Endodermal cell (in vitro differentiated cells): ENCODE results near the gene PSMB3. TPM values are rescaled to one million over a fixed set of nuclear protein-coding genes. Genes with fewer than 3 reads are reported as not detected.
A peak's percentile ranks its signal among the peaks of the same experiment; 100 is the strongest.
"Not testable (repeated sequence)": the region's sequence is repeated elsewhere in the genome, so short reads cannot be mapped to it uniquely, and the experiment has no call there.

Source experiments
- DNase-seq: peaks from one replicate; pipeline ENCODE4 v3.0.0-alpha.2; 2017
- H3K27ac ChIP-seq: 2 replicates; pipeline ENCODE4 v1.5.1; 2013; ENCODE audit warnings: mild to moderate bottlenecking, low read depth, low read length, moderate library complexity
- H3K27me3 ChIP-seq: 2 replicates; pipeline ENCODE4 v1.6.1; 2013; ENCODE audit warnings: mild to moderate bottlenecking, low read length, moderate library complexity; ENCODE audit not compliant: insufficient read depth, control insufficient read depth, poor library complexity, severe bottlenecking
- H3K36me3 ChIP-seq: 2 replicates; pipeline ENCODE4 v1.7.0; 2013; ENCODE audit warnings: mild to moderate bottlenecking, low read length, moderate library complexity; ENCODE audit not compliant: control insufficient read depth, insufficient read depth
- H3K4me1 ChIP-seq: one replicate; pipeline ENCODE4 v1.7.0; 2013; ENCODE audit warnings: low read length; ENCODE audit not compliant: control insufficient read depth, insufficient read depth
- H3K4me3 ChIP-seq: 2 replicates; pipeline ENCODE4 v1.5.1; 2013; ENCODE audit warnings: mild to moderate bottlenecking, low read length, moderate library complexity
- H3K9ac ChIP-seq: 2 replicates; pipeline ENCODE4 v1.6.1; 2013; ENCODE audit warnings: mild to moderate bottlenecking, low read length, moderate library complexity; ENCODE audit not compliant: poor library complexity, severe bottlenecking; ENCODE audit errors: extremely low read depth
- H3K9me3 ChIP-seq: 2 replicates; pipeline ENCODE4 v1.6.1; 2013; ENCODE audit warnings: mild to moderate bottlenecking, low read length, moderate library complexity; ENCODE audit not compliant: control insufficient read depth
- H3K27ac Mint-ChIP-seq: 2 replicates; pipeline ENCODE4 v1.8.0; 2020; ENCODE audit warnings: mixed read lengths
- H3K27me3 Mint-ChIP-seq: 2 replicates; pipeline ENCODE4 v1.8.0; 2021; ENCODE audit warnings: mild to moderate bottlenecking, mixed read lengths; ENCODE audit not compliant: insufficient read depth
- H3K36me3 Mint-ChIP-seq: 2 replicates; pipeline ENCODE4 v1.8.0; 2020; ENCODE audit warnings: low read depth, mixed read lengths
- H3K4me1 Mint-ChIP-seq: 2 replicates; pipeline ENCODE4 v1.8.0; 2020; ENCODE audit warnings: mixed read lengths
- H3K4me3 Mint-ChIP-seq: 2 replicates; pipeline ENCODE4 v1.8.0; 2020; ENCODE audit warnings: mild to moderate bottlenecking, moderate library complexity, mixed read lengths
- H3K9me3 Mint-ChIP-seq: 2 replicates; pipeline ENCODE4 v1.8.0; 2020; ENCODE audit warnings: mild to moderate bottlenecking, mixed read lengths
- WGBS, 2 experiments: methylation state at CpG; one replicate each; pipeline versions ENCODE4 v1.1.5 to v1.1.7; 2013; ENCODE audit warnings: missing lambda C conversion rate in 2 of 2, mixed read lengths in 1 of 2; ENCODE audit not compliant: insufficient coverage in 1 of 2, insufficient read length in 1 of 2; 5-methylcytosine and 5-hydroxymethylcytosine counted together
- total RNA-seq, 2 donors: library from RNA; stranded (reverse); fragmentation: NEBNext Ultra II Directional in 1 of 2; extraction: Animal tissue kit (Norgen Biotek cat#: 25700) in 1 of 2; gene quantifications; 2 replicates in 1 of 2; 3 replicates in 1 of 2; pipeline ENCODE4 v1.2.1, GENCODE V29; 2021
- TF ChIP-seq, protein P1 (sequence below): fragments of 200-600 bp; sonication (generic); conservative IDR thresholded peaks from 2 replicates; pipeline ENCODE4 v1.5.0; 2021; ENCODE audit warnings: antibody characterized with exemption, mild to moderate bottlenecking

PSMB3 gene
- total RNA-seq, 2 donors from 2014 or later = 192 to 244 TPM

DNA sequence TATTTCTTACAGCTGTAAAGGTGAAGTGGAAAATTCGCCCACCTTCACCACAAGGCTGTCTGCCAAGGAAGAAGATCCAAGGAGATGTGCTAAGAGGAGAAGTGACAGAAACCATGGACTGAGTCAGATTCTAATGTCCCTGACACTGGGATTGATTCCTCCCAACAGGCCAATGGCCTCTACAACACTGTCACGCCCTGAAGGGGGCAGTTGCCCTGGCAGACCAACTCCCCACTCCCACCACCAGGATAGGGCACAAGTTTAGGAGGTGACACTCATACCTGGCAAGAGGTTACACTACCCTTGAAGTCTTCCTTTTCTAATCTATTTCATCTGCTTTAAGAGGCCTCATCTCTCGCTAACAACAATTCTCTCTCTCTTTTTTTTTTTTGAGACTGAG lies 30.7 kb downstream of the PSMB3 start:
- H3K36me3 Mint-ChIP-seq = peaks cover 75% of the 10 kb centered on the region
- no peaks in the 10 kb centered on the region for H3K27me3 Mint-ChIP-seq

DNA sequence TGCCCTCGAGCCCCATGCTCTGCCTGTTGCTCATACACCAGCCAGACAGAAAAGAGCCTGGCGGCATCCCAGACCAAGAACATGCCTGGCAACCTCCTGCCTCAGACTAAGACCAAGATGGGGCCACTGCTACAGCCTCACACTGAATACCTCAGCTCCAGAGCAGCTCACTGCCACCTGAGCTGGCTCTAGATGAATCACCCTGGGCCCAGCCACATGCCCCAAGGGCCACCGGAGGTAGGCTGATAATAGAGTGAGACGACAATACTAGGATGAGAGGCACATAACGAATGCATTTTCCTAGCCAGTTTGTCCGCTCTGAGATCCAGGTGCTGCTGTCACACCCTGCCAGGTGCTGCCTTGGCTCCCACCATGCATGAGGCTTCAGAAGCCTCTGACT lies 33.8 kb downstream of the PSMB3 start:
- H3K27me3 ChIP-seq = no peaks in the 10 kb centered on the region
- H3K9me3 Mint-ChIP-seq = no peaks in the 10 kb centered on the region
- H3K4me1 Mint-ChIP-seq = peaks cover 20% of the 10 kb centered on the region
- no peaks in the 10 kb centered on the region for H3K27me3 Mint-ChIP-seq
- no peaks in the 10 kb centered on the region for H3K9me3 ChIP-seq
- TF ChIP-seq, protein P1, sequence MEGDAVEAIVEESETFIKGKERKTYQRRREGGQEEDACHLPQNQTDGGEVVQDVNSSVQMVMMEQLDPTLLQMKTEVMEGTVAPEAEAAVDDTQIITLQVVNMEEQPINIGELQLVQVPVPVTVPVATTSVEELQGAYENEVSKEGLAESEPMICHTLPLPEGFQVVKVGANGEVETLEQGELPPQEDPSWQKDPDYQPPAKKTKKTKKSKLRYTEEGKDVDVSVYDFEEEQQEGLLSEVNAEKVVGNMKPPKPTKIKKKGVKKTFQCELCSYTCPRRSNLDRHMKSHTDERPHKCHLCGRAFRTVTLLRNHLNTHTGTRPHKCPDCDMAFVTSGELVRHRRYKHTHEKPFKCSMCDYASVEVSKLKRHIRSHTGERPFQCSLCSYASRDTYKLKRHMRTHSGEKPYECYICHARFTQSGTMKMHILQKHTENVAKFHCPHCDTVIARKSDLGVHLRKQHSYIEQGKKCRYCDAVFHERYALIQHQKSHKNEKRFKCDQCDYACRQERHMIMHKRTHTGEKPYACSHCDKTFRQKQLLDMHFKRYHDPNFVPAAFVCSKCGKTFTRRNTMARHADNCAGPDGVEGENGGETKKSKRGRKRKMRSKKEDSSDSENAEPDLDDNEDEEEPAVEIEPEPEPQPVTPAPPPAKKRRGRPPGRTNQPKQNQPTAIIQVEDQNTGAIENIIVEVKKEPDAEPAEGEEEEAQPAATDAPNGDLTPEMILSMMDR = no peak
- peaks cover 48% of the 10 kb centered on the region for H3K36me3 Mint-ChIP-seq
- no peak overlapping the region for H3K27ac Mint-ChIP-seq
- 76 to 80% methylated on average over 6 of the region's 6 CpGs for WGBS, 2 experiments
- no peak overlapping the region for H3K9ac ChIP-seq
- peaks cover 51% of the 10 kb centered on the region for H3K36me3 ChIP-seq
- H3K4me3 ChIP-seq = no peak overlapping the region
- peaks cover 6% of the 10 kb centered on the region for H3K4me1 ChIP-seq
- no peak overlapping the region for H3K27ac ChIP-seq
- DNase-seq = no peak
- no peak overlapping the region for H3K4me3 Mint-ChIP-seq

More for the DNA sequence above, 30.7 kb downstream of the PSMB3 start:
- Histone ChIP-seq H3K9me3 (no peaks in the 10 kb centered on the region), H3K4me1 (no peaks in the 10 kb centered on the region), H3K36me3 (peaks cover 83% of the 10 kb centered on the region), H3K27ac (no peak overlapping the region), H3K27me3 (no peaks in the 10 kb centered on the region), H3K9ac (no peak overlapping the region), H3K4me3 (no peak overlapping the region)
- no peak overlapping the region for H3K27ac Mint-ChIP-seq
- no peaks in the 10 kb centered on the region for H3K4me1 Mint-ChIP-seq
- no peak overlapping the region for H3K4me3 Mint-ChIP-seq
- TF ChIP-seq, protein P1 = peak; percentile 48
- no peaks in the 10 kb centered on the region for H3K9me3 Mint-ChIP-seq
- peak; percentile 58 for DNase-seq
- 90 to 93% methylated on average over 3 of the region's 3 CpGs for WGBS, 2 experiments

DNA sequence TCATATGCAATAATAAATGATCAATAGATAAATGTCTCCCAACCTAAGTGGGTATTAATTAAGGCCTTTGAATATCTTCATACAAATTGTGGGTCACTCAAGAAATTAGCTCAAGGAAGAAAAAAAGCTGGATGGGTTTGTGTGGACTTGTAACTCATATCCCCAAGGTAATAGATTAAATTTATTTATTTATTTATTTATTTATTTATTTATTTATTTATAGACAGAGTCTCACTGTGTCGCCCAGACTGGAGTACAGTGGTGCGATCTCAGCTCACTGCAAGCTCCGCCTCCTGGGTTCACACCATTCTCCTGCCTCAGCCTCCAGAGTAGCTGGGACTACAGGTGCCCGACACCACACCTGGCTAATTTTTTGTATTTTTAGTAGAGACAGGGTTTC lies 35.5 kb downstream of the PSMB3 start:
- not testable (repeated sequence) for H3K27me3 ChIP-seq, DNase-seq, H3K4me3 ChIP-seq, H3K9me3 ChIP-seq, H3K27me3 Mint-ChIP-seq, H3K4me3 Mint-ChIP-seq, H3K4me1 ChIP-seq, H3K9ac ChIP-seq, H3K27ac ChIP-seq, H3K9me3 Mint-ChIP-seq, H3K27ac Mint-ChIP-seq
- H3K36me3 ChIP-seq = peaks cover 44% of the 10 kb centered on the region
- H3K4me1 Mint-ChIP-seq = peaks cover 29% of the 10 kb centered on the region
- H3K36me3 Mint-ChIP-seq = peaks cover 47% of the 10 kb centered on the region
- WGBS, 2 experiments = 95 to 100% methylated on average over 1 to 4 of the region's 4 CpGs

DNA sequence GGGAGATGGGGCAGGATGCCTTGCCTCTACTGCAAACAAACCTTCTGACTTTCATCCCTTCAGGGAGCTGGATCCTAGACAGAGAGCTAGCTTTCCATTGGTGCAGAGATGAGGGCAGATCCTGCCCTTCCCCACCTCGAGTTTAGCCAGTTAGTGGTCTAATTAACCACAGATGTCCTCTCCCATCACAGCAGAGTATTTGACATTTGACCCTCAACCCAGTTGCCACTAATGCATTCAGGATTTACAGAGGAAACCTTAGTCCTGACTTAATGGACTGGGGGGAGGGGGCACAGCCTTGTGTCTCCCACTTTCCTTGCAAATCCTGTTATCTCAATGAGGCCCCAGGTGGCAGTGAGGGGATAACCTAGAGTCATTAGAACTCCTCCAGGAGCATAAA lies 36.6 kb downstream of the PSMB3 start:
- Histone ChIP-seq H3K9me3 (no peaks in the 10 kb centered on the region), H3K4me1 (peaks cover 6% of the 10 kb centered on the region), H3K27ac (peak overlapping the region; percentile 10), H3K9ac (peak overlapping the region; percentile 4), H3K27me3 (no peaks in the 10 kb centered on the region), H3K4me3 (peak overlapping the region; percentile 21), H3K36me3 (peaks cover 44% of the 10 kb centered on the region)
- Mint-ChIP-seq H3K4me3 (peak overlapping the region; percentile 34), H3K27ac (peak overlapping the region; percentile 91), H3K36me3 (peaks cover 41% of the 10 kb centered on the region), H3K27me3 (no peaks in the 10 kb centered on the region), H3K9me3 (no peaks in the 10 kb centered on the region), H3K4me1 (peaks cover 36% of the 10 kb centered on the region)
- 0 to 4% methylated on average over 1 of the region's 1 CpG for WGBS, 2 experiments
- DNase-seq = peak; percentile 86
- TF ChIP-seq, protein P1 = no peak

DNA sequence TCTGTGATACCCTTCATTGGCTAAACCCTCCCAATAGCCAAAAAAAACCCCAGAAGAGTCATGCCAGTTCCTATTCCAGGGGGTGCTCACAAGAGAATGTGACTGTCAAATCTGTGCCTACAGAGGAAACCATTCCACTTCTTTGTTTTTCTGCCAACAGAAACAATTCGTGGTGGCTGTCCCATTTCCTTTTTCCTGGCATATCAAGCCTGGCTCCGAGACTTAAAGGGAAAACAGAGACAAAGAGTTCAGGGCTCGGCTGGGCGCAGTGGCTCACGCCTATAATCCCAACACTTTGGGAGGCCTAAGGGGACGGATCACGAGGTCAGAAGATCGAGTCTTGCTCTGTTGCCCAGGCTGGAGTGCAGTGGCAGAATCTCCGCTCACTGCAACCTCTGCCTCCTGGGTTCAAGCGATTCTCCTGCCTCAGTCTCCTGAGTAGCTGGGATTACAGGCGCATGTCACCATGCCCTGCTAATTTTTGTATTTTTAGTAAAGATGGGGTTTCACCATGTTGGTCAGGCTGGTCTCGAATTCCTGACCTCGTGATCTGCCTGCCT lies 37.7 kb downstream of the PSMB3 start:
- not testable (repeated sequence) for H3K9me3 ChIP-seq, DNase-seq, H3K9me3 Mint-ChIP-seq, H3K27ac ChIP-seq, H3K9ac ChIP-seq, H3K27me3 Mint-ChIP-seq, H3K4me3 Mint-ChIP-seq, H3K27me3 ChIP-seq, H3K4me1 ChIP-seq
- Histone ChIP-seq H3K4me3 (peak overlapping the region; percentile 21), H3K36me3 (peaks cover 42% of the 10 kb centered on the region)
- WGBS, 2 experiments = 79 to 88% methylated on average over 8 to 13 of the region's 13 CpGs
- peaks cover 37% of the 10 kb centered on the region for H3K4me1 Mint-ChIP-seq
- H3K27ac Mint-ChIP-seq = peak overlapping the region; percentile 91
- peaks cover 38% of the 10 kb centered on the region for H3K36me3 Mint-ChIP-seq
